ENCODE data around the gene TSR1.

TSR1 gene

GRCh38 chr17:2369551-2370210 lies 33.4 kb upstream of the TSR1 start:
- no peak overlapping the region for H3K4me3 ChIP-seq (ENCODE audit: control insufficient read depth, low read depth, low read length)

GRCh38 chr17:2369039-2369438 lies 32.8 kb upstream of the TSR1 start:
- DNase-seq (ENCODE audit: low read depth) = no peak
- TF ChIP-seq CTCF (conservative IDR thresholded peaks at IDR 0.05; ENCODE audit: control insufficient read depth, insufficient read depth, low read depth, low read length) = no peak
- H3K4me3 ChIP-seq (ENCODE audit: control insufficient read depth, low read depth, low read length) = no peak overlapping the region

More at GRCh38 chr17:2369551-2370210, 33.4 kb upstream of the TSR1 start:
- DNase-seq (ENCODE audit: low read depth) = no peak
- no peak for TF ChIP-seq CTCF (conservative IDR thresholded peaks at IDR 0.05; ENCODE audit: control insufficient read depth, insufficient read depth, low read depth, low read length)

DNA sequence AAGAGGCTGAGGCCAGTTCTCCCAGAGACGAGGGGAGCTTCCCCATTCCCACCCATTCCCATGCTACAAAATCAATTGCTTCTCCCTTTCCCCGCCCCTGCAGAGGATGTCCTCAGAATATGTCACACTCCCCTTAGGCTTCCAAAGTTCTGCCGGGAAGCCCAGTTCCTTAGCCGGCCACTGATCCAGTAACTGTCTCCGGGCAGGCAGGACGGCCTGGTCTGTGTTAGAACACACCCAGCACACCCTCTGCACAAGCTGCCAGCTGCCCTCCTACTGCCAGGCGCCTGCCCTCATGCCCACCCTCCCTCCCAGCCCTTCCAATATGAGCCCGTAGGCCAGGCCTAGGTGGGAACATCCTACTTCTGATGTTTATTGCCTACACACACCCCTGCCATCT lies 32.1 kb upstream of the TSR1 start:
- no peak for TF ChIP-seq CTCF (conservative IDR thresholded peaks at IDR 0.05; ENCODE audit: control insufficient read depth, insufficient read depth, low read depth, low read length)
- no peak for DNase-seq (ENCODE audit: low read depth)
- no peak overlapping the region for H3K4me3 ChIP-seq (ENCODE audit: control insufficient read depth, low read depth, low read length)

DNA sequence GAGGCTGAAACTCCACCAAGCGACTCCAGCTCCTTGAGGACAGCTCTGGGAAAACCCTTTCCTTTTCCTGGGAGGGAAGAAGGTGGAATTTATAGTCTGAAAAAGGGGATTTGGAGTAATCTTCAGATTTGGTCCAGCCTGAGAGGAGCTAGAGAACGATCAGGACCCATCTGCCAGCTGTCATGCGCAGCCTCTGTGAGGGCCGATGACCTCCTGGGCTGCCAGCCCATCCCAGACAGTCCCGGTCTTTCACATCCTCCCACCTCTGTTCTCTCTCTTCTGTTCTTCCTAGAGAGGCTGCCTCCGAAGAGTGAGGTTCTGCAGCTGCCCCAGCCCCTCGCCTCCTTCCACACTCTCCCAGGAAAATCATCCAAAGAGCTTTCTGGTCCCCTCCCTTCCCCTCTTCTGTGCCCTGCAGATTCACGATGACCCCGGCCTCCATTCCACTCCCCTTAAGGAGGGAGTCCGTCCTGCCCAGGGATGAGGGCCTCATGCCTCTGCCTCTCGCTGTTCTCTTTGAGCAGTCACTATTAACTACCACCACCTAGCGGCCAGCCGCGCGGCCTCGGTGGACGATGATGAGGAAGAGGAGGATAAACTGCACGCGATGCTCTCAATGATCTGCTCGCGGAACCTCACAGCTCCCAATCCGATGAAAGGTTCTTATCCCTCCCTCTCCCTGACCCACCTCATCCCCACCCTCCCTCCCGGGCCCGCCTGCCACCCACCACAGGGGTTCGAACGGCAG lies 30.7 kb upstream of the TSR1 start:
- TF ChIP-seq CTCF (conservative IDR thresholded peaks at IDR 0.05; ENCODE audit: control insufficient read depth, insufficient read depth, low read depth, low read length) = no peak
- DNase-seq (ENCODE audit: low read depth) = no peak
- no peak overlapping the region for H3K4me3 ChIP-seq (ENCODE audit: control insufficient read depth, low read depth, low read length)

- no peak for DNase-seq (ENCODE audit: low read depth)
- TF ChIP-seq CTCF (conservative IDR thresholded peaks at IDR 0.05; ENCODE audit: control insufficient read depth, insufficient read depth, low read depth, low read length) = no peak
- no peak overlapping the region for H3K4me3 ChIP-seq (ENCODE audit: control insufficient read depth, low read depth, low read length)
These were observed 28.9 kb upstream of the TSR1 start for GRCh38 chr17:2365132-2365531.

- TF ChIP-seq CTCF (conservative IDR thresholded peaks at IDR 0.05; ENCODE audit: control insufficient read depth, insufficient read depth, low read depth, low read length) = no peak
- no peak overlapping the region for H3K4me3 ChIP-seq (ENCODE audit: control insufficient read depth, low read depth, low read length)
- no peak for DNase-seq (ENCODE audit: low read depth)
These were observed 28.5 kb upstream of the TSR1 start for GRCh38 chr17:2364763-2365116.

Data from fibroblast of mammary gland (primary cell).